Panc1 (cell line): ENCODE measurements around the gene ATAD2B. TPM values are rescaled to one million over a fixed set of nuclear protein-coding genes. Genes with fewer than 3 reads are reported as not detected.

Experiments used
- ATAC-seq: fragments of 200-7000 bp; cut with Tn5 transposase; 2 replicates; pipeline ENCODE4 v1.9.1; 2020; ENCODE audit warnings: mild to moderate bottlenecking, moderate library complexity
- BruUV-seq: library from RNA; stranded (reverse); fragments of 400-500 nt; replicated peaks from 2 replicates; lab custom pipeline; 2021; lab: Mats Ljungman, UMichigan
- CTCF ChIA-PET: fragments of 300-600 bp; sonication (Branson Sonifier 250); formaldehyde crosslinking; loops from one replicate; lab custom pipeline; 2022; ENCODE audit warnings: antibody characterized with exemption; lab: Charles Lee
- POLR2A ChIA-PET: fragments of 300-600 bp; sonication (Branson Sonifier 250); formaldehyde crosslinking; loops from one replicate; lab custom pipeline; 2022; ENCODE audit warnings: antibody characterized with exemption; lab: Charles Lee
- DNase-seq: peaks from one replicate; pipeline ENCODE4 v3.0.0-alpha.2; 2010; ENCODE audit warnings: low read depth, low spot score
- H3K27ac ChIP-seq: 2 replicates; pipeline ENCODE4 v1.5.1; 2011; ENCODE audit warnings: mild to moderate bottlenecking, low read length, inconsistent platforms
- H3K27me3 ChIP-seq: fragments of 200-500 bp; sonication (Bioruptor generic); 2 replicates; pipeline ENCODE4 v1.6.0; 2014; ENCODE audit warnings: low read length, inconsistent platforms; ENCODE audit not compliant: control insufficient read depth, insufficient read depth
- H3K36me3 ChIP-seq: fragments of 200-500 bp; sonication (Bioruptor generic); 2 replicates; pipeline ENCODE4 v1.5.1; 2014; ENCODE audit warnings: inconsistent platforms, mild to moderate bottlenecking, low read length, moderate library complexity; ENCODE audit not compliant: control insufficient read depth, insufficient read depth
- H3K4me1 ChIP-seq: 2 replicates; pipeline ENCODE4 v1.5.1; 2011; ENCODE audit warnings: inconsistent platforms, mild to moderate bottlenecking, low read length, moderate library complexity; ENCODE audit not compliant: control insufficient read depth, insufficient read depth
- H3K4me3 ChIP-seq, 2 experiments: 2 replicates each; pipeline ENCODE4 v1.5.1; 2011 to 2012; ENCODE audit warnings: low read depth in 2 of 2, low read length in 2 of 2, mild to moderate bottlenecking in 2 of 2, inconsistent platforms in 1 of 2, moderate library complexity in 1 of 2
- H3K9me3 ChIP-seq: fragments of 200-500 bp; sonication (Bioruptor generic); 2 replicates; pipeline ENCODE4 v1.5.1; 2014; ENCODE audit warnings: low read depth, mild to moderate bottlenecking, inconsistent platforms, low read length, moderate library complexity; ENCODE audit not compliant: control insufficient read depth, insufficient read depth
- POLR2AphosphoS5 ChIP-seq: IDR thresholded peaks from 2 replicates; pipeline ENCODE4 v1.6.1; 2012; ENCODE audit warnings: mild to moderate bottlenecking, low read depth, low read length, moderate library complexity
- REST ChIP-seq, 2 experiments: IDR thresholded peaks; 2 replicates each; pipeline ENCODE4 v1.6.1; 2011 to 2012; ENCODE audit warnings: low read depth in 2 of 2, control low read depth in 1 of 2, low read length in 1 of 2, mild to moderate bottlenecking in 1 of 2, moderate library complexity in 1 of 2; ENCODE audit not compliant: insufficient read depth in 1 of 2
- SIN3A ChIP-seq: IDR thresholded peaks from 2 replicates; pipeline ENCODE4 v1.6.1; 2012; ENCODE audit warnings: low read depth, mild to moderate bottlenecking, low read length, moderate library complexity, borderline replicate concordance; ENCODE audit not compliant: insufficient read depth
- TCF7L2 ChIP-seq: IDR thresholded peaks from 2 replicates; pipeline ENCODE4 v1.6.1; 2011; ENCODE audit warnings: mild to moderate bottlenecking, low read depth, low read length, inconsistent platforms
- in situ Hi-C: cut with HindIII; loops from 2 replicates; pipeline ENCODE4 v1.10.0; 2016; ENCODE audit warnings: low sequenced_read_pairs, low pct_unique_long_range_greater_than_20kb
- intact Hi-C: fragments of 100-400 bp; cut with micrococcal nuclease; formaldehyde crosslinking; loops from one replicate; pipeline ENCODE4 v1.10.0; 2022; ENCODE audit not compliant: unreplicated experiment
- total RNA-seq: library from RNA; stranded (reverse); gene quantifications from one replicate; pipeline ENCODE4 v1.2.1, GENCODE V29; 2021; ENCODE audit not compliant: unreplicated experiment
- TF ChIP-seq, protein P1 (sequence below): fragments of 450-650 bp; IDR thresholded peaks from 2 replicates; pipeline ENCODE4 v1.5.1; 2017; ENCODE audit warnings: mild to moderate bottlenecking

The ATAD2B gene
- total RNA-seq, 1 experiment from 2014 or later = 17.9 TPM

GRCh38 chr2:23776021-23776420 is 150.9 kb downstream of the ATAD2B start:
- Histone ChIP-seq H3K9me3 (no peaks in the 10 kb centered on the region), H3K4me3 (no peak overlapping the region), H3K27ac (no peak overlapping the region), H3K36me3 (peaks cover under 1% of the 10 kb centered on the region; the same call in 1 of the 2 replicates), H3K4me1 (no peaks in the 10 kb centered on the region), H3K27me3 (no peaks in the 10 kb centered on the region)
- ChIA-PET POLR2A (no interaction called here), CTCF (interaction anchor here (0.6 kb wide), 1 partner anchor 30 kb away, joined by 4 read pairs; no protein-coding TSS in a partner anchor)
- BruUV-seq = no TSS peak
- intact Hi-C loops = no loop called here
- no peak for ATAC-seq
- in situ Hi-C loops = no loop called here
- TF ChIP-seq POLR2AphosphoS5 = no peak
- TF ChIP-seq TCF7L2 = no peak
- TF ChIP-seq, protein P1, sequence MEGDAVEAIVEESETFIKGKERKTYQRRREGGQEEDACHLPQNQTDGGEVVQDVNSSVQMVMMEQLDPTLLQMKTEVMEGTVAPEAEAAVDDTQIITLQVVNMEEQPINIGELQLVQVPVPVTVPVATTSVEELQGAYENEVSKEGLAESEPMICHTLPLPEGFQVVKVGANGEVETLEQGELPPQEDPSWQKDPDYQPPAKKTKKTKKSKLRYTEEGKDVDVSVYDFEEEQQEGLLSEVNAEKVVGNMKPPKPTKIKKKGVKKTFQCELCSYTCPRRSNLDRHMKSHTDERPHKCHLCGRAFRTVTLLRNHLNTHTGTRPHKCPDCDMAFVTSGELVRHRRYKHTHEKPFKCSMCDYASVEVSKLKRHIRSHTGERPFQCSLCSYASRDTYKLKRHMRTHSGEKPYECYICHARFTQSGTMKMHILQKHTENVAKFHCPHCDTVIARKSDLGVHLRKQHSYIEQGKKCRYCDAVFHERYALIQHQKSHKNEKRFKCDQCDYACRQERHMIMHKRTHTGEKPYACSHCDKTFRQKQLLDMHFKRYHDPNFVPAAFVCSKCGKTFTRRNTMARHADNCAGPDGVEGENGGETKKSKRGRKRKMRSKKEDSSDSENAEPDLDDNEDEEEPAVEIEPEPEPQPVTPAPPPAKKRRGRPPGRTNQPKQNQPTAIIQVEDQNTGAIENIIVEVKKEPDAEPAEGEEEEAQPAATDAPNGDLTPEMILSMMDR = no peak
- TF ChIP-seq REST (IDR thresholded peaks at IDR 0.05; ENCODE audit: insufficient read depth in 1 of 2, low read depth in 2 of 2, low read length in 1 of 2) = no peak
- no peak for TF ChIP-seq SIN3A
- no peak for DNase-seq

- H3K27me3 ChIP-seq = no peaks in the 10 kb centered on the region
- ChIA-PET CTCF (no interaction called here), POLR2A (no interaction called here)
- no peak overlapping the region for H3K27ac ChIP-seq
- no peaks in the 10 kb centered on the region for H3K4me1 ChIP-seq
- in situ Hi-C loops (no loop called here), intact Hi-C loops (no loop called here)
- H3K9me3 ChIP-seq = no peaks in the 10 kb centered on the region
- no peak for TF ChIP-seq POLR2AphosphoS5
- TF ChIP-seq REST (IDR thresholded peaks at IDR 0.05; ENCODE audit: insufficient read depth in 1 of 2, low read depth in 2 of 2, low read length in 1 of 2) = no peak
- TF ChIP-seq SIN3A = no peak
- TF ChIP-seq, protein P1 = no peak
- no peak for TF ChIP-seq TCF7L2
- no peak overlapping the region for H3K4me3 ChIP-seq
- peaks cover 4% of the 10 kb centered on the region; the same call in 1 of the 2 replicates for H3K36me3 ChIP-seq
- ATAC-seq (no peak), DNase-seq (no peak)
- BruUV-seq = no TSS peak
Measured at GRCh38 chr2:23772684-23773083, 154.2 kb downstream of the ATAD2B start.
